Measurements from ENCODE around the gene MEIOC.

MEIOC gene

DNA sequence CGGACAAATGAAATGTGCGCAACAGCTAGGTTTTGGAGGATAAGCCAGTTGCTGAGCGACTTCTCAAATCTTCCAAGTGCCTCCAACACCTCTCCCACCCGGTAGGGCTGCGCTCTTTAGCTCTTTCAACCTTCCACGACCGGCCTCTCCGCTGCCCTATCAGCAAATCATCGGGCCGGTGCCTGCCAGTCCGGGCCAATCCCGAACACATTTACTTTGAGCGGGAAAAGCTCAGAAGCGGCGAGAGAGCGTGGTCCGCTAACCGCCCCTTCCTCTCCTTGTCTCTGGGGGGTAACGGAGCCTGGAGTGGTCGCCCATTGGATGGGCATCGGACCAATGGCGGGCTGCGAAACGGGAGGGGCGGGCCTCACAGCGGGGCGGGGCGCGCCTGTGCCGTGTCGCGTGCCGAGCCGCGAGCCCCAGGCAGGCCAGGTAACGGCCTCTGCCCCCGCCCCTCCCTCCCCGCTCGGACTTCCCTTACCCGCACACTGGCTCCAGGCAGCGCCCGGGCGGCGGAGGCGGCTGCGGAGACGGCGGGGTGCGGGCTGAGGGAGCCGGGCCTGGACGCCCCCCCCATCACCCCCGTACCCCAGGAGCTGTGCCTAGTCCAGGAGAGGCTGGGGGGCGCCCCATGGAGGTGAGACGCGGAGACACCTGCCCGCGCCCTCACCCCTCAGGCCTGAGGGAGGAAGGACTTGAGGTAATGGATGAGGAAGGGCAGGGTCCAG is at the start of gene MEIOC:
TSS of gene MEIOC (plus strand) at position 486 of the 728 bp plus-strand sequence. CDS start at position 632, 146 bp downstream.
- Mint-ChIP-seq H3K4me3 (peak within 1 kb of the TSS; percentile 75 to 82 (median 79)), H3K36me3 (ENCODE audit: low read depth) (no peaks in the 10 kb centered on the region), H3K27ac (no peak within 1 kb of the TSS), H3K4me1 (peaks cover 4% of the 10 kb centered on the region), H3K27me3 (ENCODE audit: low read depth) (peaks cover 58% of the 10 kb centered on the region), H3K9me3 (peaks cover 3% of the 10 kb centered on the region)
- TF ChIP-seq, protein P1, sequence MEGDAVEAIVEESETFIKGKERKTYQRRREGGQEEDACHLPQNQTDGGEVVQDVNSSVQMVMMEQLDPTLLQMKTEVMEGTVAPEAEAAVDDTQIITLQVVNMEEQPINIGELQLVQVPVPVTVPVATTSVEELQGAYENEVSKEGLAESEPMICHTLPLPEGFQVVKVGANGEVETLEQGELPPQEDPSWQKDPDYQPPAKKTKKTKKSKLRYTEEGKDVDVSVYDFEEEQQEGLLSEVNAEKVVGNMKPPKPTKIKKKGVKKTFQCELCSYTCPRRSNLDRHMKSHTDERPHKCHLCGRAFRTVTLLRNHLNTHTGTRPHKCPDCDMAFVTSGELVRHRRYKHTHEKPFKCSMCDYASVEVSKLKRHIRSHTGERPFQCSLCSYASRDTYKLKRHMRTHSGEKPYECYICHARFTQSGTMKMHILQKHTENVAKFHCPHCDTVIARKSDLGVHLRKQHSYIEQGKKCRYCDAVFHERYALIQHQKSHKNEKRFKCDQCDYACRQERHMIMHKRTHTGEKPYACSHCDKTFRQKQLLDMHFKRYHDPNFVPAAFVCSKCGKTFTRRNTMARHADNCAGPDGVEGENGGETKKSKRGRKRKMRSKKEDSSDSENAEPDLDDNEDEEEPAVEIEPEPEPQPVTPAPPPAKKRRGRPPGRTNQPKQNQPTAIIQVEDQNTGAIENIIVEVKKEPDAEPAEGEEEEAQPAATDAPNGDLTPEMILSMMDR (IDR thresholded peaks at IDR 0.05; ENCODE audit: unreplicated experiment in 3 of 3), result no peak

DNA sequence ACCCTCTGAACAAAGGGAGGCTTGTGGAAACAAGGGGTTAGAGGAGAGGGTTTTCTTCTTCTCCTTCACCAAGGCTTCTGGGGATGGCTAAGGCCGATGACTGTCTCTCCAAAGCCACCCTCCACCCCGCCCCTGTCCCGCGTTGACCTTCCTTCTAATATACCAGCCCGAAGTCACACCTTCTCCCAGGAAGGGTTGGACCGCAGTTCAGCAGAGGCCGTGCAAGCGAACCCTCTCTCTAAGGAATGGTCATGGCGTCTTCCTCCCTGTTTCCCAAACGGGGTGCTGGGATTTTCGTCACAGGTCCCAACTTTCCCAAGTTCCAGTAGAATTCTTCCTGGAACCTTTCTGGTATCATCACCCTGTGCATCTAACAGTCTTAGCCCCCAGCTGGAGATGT is 49.6 kb upstream of the MEIOC start:
- H3K4me3 Mint-ChIP-seq, result no peak overlapping the region

DNA sequence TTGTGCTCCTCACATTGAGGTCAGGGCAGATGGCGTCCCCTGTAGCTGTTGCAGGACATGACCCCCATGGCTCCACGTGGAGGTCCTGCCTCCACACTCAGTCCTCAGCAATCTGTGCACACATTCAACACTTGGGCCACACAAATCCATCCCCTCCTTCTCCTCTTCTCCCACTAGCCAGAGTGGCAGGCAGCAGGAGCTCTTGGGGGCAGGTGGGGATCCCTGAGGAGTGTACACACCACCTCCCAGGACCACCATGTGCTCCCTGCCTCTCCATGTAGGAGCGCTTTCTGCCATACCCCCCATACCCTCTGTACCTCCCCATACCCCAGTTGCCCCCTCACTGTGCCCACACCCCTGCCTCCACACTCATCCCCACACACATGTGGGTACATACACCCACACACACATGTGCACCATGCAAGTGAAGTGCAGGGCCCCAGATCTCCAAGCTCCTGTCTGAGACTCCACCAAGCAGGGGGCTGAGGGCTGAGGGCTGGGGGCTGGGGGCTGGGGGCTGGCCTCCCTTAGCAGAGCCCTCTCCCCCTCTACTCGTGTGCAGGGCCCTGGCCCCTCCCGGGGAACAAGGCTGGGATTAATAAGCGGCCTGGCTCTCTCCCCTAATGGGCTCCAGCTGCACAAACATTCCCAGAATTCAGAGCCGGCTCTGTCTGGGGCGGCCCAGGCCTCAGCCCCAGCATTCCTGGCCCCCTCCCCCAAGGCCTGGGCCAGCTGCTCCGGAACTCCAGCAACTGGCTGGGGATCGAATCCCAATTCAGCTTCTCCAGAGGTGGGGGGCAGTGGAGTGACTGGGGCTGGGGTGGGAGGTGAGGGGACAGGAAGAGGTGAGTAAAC is 48.2 kb upstream of the MEIOC start:
- Mint-ChIP-seq H3K4me1 (peaks cover 67% of the 10 kb centered on the region), H3K9me3 (no peaks in the 10 kb centered on the region), H3K4me3 (peak overlapping the region in 1 of 3 experiments; percentile 19), H3K27me3 (ENCODE audit: low read depth) (peaks cover 2% of the 10 kb centered on the region), H3K27ac (peak overlapping the region; percentile 86 to 94 (median 93)), H3K36me3 (ENCODE audit: low read depth) (no peaks in the 10 kb centered on the region)
- TF ChIP-seq, protein P1 (IDR thresholded peaks at IDR 0.05; ENCODE audit: unreplicated experiment in 3 of 3), result no peak

More for the DNA sequence above, 49.6 kb upstream of the MEIOC start:
- no peaks in the 10 kb centered on the region for H3K27me3 Mint-ChIP-seq (ENCODE audit: low read depth)
- TF ChIP-seq, protein P1 (IDR thresholded peaks at IDR 0.05; ENCODE audit: unreplicated experiment in 3 of 3), result no peak
- peaks cover 79% of the 10 kb centered on the region for H3K4me1 Mint-ChIP-seq
- peak overlapping the region; percentile 21 to 34 (median 25) for H3K27ac Mint-ChIP-seq
- H3K36me3 Mint-ChIP-seq (ENCODE audit: low read depth), result no peaks in the 10 kb centered on the region
- H3K9me3 Mint-ChIP-seq, result no peaks in the 10 kb centered on the region

DNA sequence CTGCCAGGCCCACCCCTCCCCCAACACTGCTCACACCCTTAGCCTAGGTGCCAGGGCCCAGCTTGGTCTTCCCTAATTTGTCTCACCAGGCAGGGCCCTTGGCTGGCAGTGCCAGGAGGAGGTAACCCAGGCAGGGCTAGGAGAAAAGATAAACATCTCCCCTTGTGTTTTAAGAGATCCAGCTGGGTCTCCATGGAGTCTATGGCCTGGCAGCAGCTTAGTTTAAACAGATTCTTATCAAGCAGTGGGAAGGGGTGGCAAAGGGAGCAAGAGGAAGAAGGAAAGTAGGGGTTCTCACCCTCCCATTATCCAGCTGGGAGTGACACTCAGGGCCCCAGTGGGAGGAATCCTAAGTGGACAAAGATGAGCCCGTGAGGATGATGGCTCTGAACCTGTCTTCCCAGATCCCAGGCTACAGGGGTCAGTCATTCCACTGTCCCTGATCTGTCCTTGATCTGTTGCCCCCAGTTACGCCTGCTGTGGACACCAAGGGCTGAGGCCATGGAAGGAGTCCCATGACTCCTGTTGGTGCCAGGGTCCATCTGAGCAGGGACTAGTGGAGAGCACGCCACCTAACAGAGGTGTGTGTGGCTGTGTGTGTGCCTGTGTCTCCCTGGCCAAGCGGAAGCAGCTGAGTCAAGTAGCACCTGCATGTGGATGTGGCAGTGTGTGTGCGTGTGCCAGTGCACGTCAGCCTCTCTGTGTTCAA is 47.4 kb upstream of the MEIOC start:
- peak overlapping the region in 2 of 3 experiments; percentile 3 to 31 for H3K4me3 Mint-ChIP-seq
- peaks cover 64% of the 10 kb centered on the region for H3K4me1 Mint-ChIP-seq
- H3K9me3 Mint-ChIP-seq, result no peaks in the 10 kb centered on the region
- peaks cover 4% of the 10 kb centered on the region for H3K27me3 Mint-ChIP-seq (ENCODE audit: low read depth)
- no peaks in the 10 kb centered on the region for H3K36me3 Mint-ChIP-seq (ENCODE audit: low read depth)
- H3K27ac Mint-ChIP-seq, result peak overlapping the region; percentile 79 to 94 (median 86)
- TF ChIP-seq, protein P1 (IDR thresholded peaks at IDR 0.05; ENCODE audit: unreplicated experiment in 3 of 3), result no peak

DNA sequence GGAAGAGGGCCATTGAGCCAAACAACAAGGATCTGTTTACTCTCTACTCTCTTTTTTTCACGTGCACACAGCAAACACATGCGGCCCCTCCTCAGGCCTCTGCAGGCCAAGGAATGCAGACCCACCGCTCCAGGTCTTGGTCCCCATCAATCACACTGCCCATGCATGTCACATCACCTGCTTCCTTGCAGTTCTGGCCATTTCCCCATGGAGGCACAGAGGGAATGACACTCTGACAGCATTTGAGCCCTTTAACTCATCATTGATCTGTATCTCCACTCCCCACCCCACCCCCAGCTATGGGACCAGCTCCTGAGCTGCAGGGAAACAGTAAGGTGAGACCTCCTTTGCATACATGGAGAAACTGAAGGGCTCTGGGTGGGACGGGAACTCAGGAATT is 45.9 kb upstream of the MEIOC start:
- H3K9me3 Mint-ChIP-seq, result no peaks in the 10 kb centered on the region
- H3K4me1 Mint-ChIP-seq, result peaks cover 50% of the 10 kb centered on the region
- H3K27ac Mint-ChIP-seq, result peak overlapping the region; percentile 79 to 86 (median 84)
- H3K27me3 Mint-ChIP-seq (ENCODE audit: low read depth), result peaks cover 4% of the 10 kb centered on the region
- H3K36me3 Mint-ChIP-seq (ENCODE audit: low read depth), result no peaks in the 10 kb centered on the region
- TF ChIP-seq, protein P1 (IDR thresholded peaks at IDR 0.05; ENCODE audit: unreplicated experiment in 3 of 3), result no peak
- H3K4me3 Mint-ChIP-seq, result peak overlapping the region in 1 of 3 experiments; percentile 21

Data from nephron (organoid).